COLO829 (cell line): ENCODE data around the gene PLAAT5.
A peak's percentile ranks its signal among the peaks of the same experiment; 100 is the strongest.
"Not testable (repeated sequence)": the region's sequence is repeated elsewhere in the genome, so short reads cannot be mapped to it uniquely, and the experiment has no call there.

Source experiments
- DNase-seq: peaks from one replicate; pipeline ENCODE4 v3.0.0; 2012; ENCODE audit warnings: low spot score

Gene PLAAT5

DNA sequence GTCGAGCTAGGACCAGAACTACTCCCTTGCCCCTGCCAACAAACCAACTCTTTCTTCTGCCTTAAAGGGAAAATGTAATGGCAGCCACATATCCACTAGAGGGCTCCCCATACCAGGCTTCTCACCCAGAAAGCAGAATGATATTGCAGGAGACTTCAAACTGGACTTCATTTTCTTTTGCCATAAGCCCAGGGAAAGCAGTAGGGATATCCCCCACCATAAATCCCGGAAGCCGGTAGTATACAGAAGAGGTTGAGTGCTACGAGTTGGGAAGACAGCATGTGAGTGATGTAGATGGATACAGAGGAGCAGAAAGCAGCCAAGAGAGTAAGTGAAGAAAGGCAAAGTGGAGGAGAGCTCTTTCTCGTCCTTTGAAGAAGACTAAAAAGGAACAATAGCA, 12.1 kb downstream of the PLAAT5 start:
- peak; percentile 82 for DNase-seq

DNA sequence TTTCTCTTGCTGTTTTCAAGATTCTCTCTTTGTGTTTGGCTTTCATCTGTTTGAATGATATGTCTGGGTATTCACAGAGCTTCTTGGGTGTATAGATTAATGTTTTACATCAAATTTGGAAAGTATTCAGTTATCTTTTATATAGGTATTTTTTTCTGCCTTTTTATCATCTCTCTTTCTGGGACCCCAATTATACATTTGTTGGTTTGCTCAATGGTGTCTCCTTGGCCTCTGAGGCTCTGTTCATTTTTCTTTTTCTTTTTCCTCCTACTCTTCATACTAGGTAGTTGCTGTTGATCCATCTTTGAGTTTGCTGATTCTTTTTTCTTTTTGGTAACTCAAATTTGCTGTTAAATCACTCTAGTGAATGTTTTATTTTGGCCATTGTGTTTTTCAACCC, 14.3 kb downstream of the PLAAT5 start:
- no peak for DNase-seq

DNA sequence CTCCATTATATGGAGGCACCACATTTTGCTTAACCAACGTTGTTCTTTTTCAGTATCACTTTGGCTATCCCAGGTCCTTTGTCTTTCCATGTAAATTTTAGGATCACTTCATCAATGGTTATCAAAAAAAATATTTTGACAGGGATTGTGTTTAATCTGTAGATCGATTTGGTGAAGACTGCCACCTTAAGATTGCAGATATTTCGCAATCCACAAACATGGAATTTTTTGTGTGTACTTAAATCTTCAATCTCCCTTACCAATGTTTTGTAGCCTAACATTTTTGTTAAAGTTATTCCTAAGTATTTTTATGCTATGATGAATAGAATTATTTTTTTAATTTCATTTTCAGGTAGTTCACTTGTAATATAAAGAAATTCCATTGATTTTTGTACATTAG, 18.6 kb downstream of the PLAAT5 start:
- no peak for DNase-seq

DNA sequence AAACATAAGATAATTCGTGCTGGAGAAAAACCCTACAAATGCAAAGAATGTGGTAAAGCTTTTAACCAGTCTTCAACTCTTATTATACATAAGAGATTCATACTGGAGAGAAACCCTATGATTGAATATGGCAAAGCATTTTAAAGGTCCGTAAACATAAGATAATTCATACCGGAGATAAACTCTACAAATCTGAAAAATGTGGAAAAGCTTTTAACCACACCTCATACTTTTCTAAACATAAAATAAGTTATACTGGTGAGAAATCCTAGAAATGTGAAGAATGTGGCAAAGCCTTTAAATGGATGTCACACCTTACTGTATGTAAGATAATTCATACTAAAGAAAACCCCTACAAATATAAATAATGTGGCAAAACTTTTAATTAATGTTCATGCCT, 20.7 kb downstream of the PLAAT5 start:
- DNase-seq, result no peak

DNA sequence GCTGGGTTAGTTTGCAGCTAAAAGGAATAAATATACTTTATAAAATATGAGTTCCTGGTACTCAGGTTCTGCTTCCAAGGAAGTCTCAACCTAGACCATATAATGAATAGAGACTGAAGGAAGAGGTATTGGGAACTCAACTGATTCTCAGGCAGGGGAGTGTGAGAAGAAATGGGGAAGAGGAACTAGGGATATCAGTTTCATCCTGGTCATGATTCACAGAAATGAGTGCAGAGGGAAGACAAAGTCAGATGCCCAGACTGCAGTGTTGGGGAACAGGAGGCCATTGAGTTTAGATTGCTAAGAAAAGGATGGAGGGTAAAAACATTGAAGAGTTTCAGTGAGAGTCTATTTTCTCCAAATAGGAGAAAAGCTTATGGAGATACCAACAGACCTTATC, 28.8 kb downstream of the PLAAT5 start:
- DNase-seq, result no peak

DNA sequence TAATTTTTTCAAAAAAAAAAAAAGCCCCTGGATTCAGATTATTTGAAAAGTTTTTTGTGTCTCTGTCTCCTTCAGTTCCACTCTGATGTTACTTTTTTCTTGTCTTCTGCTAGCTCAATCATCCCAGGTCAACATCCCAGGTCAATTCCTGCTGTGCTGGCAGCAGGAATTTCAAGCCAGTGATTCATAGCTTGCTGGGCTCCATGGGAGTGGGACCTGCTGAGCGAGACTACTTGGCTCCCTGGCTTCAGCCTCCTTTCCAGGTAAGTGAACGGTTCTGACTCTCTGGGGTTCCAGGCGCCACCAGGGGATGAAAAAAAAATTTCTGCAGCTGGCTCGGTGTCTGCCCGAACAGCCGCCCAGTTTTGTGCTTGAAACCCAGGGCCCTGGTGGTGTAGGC, 31.4 kb downstream of the PLAAT5 start:
- DNase-seq, result no peak

DNA sequence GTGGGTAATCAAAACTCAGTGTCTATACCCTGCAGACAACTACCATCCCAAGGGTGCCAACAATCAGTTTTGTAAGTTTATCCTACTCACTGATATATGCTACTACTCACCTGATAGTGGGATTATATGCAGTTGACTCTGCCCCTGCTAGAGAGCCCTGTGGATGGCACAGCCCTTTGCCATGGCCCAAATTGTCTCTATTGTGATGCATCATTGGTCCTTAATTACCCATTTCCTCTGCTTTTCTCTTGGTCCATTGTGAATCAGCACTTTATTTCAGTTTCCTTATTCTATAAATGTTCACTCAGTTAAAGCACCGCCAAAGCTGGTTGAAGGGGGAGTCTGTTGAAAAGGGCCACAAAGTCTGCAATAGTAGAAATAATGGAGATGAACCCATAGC, 42.3 kb downstream of the PLAAT5 start:
- DNase-seq, result no peak

DNA sequence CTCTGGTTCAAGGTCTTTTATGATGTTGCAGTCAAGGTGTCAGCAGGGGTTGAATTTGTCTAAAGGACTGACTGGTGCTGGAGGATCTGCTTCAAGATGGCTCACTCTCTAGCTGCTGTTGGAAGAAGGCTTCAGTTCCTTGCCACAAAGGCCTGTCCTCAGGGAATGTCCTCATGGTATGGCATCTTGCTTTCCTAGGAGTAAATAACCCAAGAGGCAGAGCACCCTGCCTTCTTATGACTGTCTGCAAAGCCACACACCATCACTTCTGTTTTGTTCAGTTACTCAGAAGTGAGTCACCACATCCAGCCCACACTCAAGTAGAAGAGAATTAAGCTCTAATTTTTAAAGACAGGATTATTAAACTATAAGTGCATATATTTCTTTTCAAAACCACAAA, 45.2 kb downstream of the PLAAT5 start:
- DNase-seq, result peak; percentile 21

DNA sequence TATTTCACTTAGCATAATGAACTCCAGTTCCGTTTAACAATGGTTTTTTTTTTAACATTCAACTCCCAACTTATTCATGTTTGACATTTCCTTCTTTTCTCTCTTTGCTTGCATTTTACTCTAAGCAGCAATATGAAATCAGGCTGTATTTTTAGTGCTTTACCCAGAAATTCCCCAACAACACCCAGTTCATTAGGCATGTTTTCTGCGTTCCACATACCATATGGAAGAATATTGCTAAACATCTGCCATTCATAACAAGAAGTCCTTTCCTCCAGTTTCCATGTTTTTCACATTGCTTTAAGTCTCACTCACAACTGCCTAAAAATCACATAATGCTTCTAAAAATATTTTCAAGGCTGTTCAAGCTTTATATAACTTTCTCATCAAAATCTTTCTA, 45.8 kb downstream of the PLAAT5 start:
- DNase-seq, result no peak

DNA sequence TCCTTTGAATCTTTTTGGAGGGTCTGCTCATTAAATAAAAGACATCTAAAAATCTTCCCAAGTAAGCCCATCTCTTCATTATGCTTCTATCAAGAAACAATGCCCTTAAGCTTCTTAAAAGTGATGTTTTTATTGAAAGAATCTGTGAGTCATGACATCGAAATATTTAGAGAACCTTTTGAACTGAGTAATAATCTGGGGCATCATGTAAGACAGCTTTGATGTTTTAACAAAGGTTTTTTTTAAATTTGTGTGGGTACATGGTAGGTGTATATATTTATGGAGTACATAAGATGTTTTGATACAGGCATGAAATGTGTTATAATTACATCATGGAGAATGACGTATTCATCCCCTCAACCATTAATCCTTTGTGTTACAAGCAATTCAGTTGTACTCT, 46.8 kb downstream of the PLAAT5 start:
- no peak for DNase-seq

DNA sequence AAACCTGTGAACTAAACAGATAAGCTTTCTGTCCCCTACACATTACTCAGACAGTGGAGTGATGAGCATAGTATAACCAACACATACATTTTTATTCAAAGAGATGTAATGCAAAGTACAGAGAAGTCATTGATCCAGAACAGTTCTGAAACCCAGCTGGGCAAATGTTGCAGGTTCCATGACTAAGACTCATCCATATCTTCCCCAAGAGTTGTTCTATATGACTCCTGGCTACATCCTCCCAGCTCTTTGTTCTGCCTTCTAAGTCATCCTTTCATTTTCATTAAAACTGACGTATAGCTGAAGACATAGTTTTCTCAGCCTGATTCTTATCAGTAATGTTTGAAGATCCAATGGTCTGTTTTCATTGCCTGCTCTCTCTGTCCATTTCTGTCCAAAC, 47.3 kb downstream of the PLAAT5 start:
- DNase-seq, result no peak

DNA sequence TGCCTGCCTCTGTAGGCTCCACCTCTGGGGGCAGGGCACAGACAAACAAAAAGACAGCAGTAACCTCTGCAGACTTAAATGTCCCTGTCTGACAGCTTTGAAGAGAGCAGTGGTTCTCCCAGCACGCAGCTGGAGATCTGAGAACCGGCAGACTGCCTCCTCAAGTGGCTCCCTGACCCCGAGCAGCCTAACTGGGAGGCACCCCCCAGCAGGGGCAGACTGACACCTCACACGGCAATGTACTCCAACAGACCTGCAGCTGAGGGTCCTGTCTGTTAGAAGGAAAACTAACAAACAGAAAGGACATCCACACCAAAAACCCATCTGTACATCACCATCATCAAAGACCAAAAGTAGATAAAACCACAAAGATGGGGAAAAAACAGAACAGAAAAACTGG, 55.1 kb downstream of the PLAAT5 start:
- not testable (repeated sequence) for DNase-seq

DNA sequence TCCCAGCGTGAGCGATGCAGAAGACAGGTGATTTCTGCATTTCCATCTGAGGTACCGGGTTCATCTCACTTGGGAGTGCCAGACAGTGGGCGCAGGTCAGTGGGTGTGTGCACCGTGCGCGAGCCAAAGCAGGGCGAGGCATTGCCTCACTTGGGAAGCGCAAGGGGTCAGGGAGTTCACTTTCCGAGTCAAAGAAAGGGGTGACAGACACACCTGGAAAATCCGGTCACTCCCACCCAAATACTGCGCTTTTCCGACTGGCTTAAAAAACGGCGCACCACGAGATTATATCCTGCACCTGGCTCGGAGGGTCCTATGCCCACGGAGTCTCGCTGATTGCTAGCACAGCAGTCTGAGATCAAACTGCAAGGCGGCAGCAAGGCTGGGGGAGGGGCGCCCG, 55.6 kb downstream of the PLAAT5 start:
- not testable (repeated sequence) for DNase-seq

DNA sequence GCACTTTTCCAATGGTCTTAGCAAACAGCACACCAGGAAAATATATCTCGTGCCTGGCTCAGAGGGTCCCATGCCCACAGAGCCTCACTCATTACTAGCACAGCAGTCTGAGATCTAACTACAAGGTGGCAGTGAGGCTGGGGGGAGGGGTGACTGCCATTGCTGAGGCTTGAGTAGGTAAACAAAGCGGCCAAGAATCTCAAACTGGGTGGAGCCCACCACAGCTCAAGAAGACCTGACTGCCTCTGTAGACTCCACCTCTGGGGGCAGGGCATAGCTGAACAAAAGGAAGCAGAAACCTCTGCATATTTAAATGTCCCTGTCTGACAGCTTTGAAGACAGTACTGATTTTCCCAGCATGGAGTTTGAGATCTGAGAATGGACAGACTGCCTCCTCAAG, 60.2 kb downstream of the PLAAT5 start:
- not testable (repeated sequence) for DNase-seq

DNA sequence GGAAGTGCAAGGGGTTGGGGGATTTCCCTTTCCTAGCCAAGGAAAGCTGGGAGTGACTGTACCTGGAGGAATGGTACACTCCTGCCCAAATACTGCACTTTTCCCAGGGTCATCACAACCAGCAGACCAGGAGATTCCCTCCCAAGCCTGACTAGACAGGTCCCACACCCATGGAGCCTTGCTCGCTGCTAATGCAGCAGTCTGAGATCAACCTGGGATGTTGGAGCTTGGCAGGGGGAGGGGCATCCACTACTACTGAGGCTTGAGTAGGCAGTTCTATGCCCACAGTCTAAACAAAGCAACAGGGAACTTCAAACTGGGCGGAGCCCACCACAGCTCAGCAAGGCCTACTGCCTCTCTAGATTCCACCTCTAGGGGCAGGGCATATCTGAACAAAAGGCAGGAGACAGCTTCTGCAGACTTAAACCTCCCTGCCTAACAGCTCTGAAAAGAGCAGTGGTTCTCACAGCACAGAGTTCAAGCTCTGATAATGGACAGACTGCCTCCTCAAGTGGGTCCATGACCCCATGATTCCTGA, 62.9 kb downstream of the PLAAT5 start:
- no peak for DNase-seq

DNA sequence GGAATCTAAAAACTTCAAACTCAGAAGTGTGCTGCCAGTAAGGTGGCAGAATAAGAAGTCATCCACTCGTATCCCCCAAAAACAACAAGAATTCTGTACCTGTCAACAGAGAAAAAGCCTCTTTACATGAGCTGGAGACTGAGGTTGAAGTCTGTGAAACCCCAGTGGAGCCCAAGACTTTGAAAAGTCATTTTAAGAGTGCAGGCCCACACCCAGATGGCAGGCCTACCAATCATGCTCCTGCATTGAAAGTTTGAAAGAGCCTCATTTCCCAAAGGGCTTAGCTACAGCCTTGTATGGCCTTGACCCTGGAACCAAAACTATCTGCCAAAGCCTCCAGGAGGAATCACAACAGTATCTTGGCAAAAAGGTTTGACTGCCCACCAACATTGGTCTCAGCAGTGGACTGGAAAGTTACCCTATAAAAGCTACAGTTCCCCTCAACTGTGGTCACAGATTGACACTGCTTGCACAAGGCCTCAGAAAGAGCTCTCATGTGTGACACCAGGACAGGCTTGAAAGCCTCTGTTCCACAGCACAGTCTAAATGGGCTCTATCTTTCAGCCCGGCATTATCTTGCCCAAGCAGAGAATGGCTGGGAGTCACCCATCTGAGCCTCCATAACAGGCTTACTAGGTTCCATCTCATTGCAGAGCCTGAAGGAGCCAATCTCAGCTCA, 73.7 kb downstream of the PLAAT5 start:
- DNase-seq, result no peak
